Measurements from ENCODE around the gene MRPL48.

MRPL48 gene

DNA sequence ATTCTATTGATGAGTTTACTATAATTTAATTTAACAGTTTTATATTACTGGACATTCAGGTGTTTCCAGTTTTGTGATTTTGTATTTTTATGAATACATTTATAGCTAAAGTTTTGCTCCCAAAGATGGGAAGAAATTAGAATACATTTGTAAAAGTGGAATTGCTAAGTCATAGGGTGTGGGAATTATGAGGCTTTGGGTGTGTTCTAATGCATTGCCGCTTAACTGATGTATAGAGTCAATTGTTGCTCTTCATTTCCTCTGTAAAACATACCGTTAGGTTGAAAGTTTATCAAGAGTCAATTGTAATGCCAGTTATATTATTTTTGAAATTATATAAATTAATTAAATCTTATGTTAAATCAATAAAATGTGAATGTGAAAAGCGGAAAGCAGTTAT, 105.4 kb downstream of the MRPL48 start:
- TF ChIP-seq, protein P1, sequence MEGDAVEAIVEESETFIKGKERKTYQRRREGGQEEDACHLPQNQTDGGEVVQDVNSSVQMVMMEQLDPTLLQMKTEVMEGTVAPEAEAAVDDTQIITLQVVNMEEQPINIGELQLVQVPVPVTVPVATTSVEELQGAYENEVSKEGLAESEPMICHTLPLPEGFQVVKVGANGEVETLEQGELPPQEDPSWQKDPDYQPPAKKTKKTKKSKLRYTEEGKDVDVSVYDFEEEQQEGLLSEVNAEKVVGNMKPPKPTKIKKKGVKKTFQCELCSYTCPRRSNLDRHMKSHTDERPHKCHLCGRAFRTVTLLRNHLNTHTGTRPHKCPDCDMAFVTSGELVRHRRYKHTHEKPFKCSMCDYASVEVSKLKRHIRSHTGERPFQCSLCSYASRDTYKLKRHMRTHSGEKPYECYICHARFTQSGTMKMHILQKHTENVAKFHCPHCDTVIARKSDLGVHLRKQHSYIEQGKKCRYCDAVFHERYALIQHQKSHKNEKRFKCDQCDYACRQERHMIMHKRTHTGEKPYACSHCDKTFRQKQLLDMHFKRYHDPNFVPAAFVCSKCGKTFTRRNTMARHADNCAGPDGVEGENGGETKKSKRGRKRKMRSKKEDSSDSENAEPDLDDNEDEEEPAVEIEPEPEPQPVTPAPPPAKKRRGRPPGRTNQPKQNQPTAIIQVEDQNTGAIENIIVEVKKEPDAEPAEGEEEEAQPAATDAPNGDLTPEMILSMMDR (IDR thresholded peaks at IDR 0.05; ENCODE audit: low read depth, low read length), result no peak
- DNase-seq (ENCODE audit: extremely low read depth, low read depth), result no peak

DNA sequence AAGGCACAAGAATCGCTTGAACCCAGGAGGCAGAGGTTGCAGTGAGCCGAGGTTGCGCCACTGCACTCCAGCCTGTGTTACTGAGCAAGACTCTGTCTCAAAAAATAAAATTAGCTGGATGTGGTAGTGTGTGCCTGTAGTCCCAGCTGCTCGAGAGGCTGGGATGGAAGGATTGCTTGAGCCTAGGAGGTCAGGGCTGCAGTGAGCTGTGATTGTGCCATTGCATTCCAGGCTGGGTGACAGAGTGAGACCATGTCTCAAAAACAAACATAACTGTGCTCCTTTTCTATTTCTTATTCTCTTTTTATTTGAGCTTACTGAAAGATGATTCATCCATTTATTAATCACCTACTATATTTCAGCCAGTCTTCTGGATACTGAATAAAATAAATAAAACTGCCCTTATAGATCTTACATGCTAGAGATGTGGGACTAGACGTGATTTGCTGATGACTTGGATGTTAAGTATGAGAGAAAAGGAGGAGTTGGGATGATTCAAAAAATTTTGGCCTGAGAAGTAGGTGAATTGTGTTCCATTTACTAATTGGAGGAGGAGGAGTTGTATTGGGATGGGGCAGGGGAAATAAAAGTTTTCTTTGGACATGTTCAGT, 107.2 kb downstream of the MRPL48 start:
- TF ChIP-seq, protein P1 (IDR thresholded peaks at IDR 0.05; ENCODE audit: low read depth, low read length), result no peak
- no peak for DNase-seq (ENCODE audit: extremely low read depth, low read depth)

DNA sequence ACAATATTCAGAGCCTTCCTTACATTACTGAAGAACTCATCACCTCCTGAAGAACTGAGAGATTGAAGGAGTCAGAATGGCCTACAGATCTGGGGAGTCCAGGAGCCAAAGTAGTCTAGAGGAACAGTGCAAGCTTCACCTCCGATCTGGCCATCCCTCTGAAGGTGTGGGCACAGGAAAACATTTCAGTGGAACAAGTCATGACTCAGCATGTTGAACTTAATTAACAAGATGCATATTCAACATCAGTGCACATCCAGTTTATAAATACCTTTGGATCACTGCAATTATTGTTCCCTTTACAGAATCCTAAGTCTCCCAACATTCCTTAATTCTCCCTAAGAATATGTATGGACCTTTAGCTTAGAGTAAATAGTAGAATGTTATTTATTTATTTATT, 114.6 kb downstream of the MRPL48 start:
- no peak for DNase-seq (ENCODE audit: extremely low read depth, low read depth)
- TF ChIP-seq, protein P1 (IDR thresholded peaks at IDR 0.05; ENCODE audit: low read depth, low read length), result no peak

DNA sequence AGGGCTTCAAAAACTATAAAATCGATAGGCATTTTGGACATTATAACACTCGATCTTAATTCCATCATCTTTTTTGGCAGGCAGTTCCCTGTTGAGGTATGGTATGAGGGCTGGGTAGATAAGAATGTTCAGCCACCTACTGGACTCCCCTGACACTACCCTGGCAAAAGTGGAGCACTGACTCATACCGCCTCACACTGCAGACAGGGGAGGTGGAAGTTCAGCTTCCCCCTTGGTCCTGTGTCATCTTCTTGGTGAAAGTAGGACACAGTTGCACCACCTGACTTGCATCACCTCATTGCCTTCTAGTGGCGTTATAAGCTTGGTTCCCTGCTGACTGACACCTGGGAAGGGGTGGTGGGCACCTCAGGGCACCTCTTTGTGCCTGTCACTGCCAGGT, 119.5 kb downstream of the MRPL48 start:
- DNase-seq (ENCODE audit: extremely low read depth, low read depth), result no peak
- TF ChIP-seq, protein P1 (IDR thresholded peaks at IDR 0.05; ENCODE audit: low read depth, low read length), result no peak

DNA sequence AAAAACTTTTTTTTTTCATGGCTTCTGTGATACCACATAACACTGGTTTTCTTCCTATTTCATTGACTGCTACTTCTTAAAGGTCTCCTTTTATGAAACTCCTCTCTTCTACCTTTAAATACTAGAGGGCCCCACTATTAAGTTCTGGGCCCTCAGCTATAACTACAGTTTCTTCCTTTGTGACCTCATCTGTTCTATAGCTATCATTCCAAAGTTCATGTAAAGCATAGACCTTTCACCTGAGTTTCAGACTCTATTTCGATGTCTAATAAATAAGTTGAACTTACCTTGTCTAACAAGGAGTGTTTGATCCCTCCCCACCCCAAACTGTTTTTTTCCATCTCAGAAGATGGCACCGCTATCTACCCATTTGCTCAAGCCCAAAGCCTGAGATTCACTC, 124.4 kb downstream of the MRPL48 start:
- TF ChIP-seq, protein P1 (IDR thresholded peaks at IDR 0.05; ENCODE audit: low read depth, low read length), result no peak
- DNase-seq (ENCODE audit: extremely low read depth, low read depth), result no peak

DNA sequence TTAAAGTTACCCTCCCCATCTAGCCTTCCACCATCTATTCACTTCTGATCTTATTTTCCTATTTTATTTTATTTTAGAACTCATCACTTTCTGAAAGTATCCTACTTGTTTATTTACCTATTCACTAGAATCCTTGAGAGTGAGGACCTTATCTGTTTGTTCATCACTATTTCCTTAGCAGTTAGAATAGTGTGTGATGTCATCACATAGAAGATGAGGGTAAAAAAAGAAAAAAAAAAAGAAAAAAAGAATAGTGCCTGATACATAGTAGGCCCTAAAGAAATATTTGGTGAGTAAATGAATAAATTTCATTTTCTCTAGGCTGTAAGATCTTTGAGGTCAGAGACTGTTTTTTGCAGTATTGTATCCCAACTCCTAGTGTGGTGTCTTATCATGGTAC, 125.8 kb downstream of the MRPL48 start:
- DNase-seq (ENCODE audit: extremely low read depth, low read depth), result no peak
- TF ChIP-seq, protein P1 (IDR thresholded peaks at IDR 0.05; ENCODE audit: low read depth, low read length), result no peak

DNA sequence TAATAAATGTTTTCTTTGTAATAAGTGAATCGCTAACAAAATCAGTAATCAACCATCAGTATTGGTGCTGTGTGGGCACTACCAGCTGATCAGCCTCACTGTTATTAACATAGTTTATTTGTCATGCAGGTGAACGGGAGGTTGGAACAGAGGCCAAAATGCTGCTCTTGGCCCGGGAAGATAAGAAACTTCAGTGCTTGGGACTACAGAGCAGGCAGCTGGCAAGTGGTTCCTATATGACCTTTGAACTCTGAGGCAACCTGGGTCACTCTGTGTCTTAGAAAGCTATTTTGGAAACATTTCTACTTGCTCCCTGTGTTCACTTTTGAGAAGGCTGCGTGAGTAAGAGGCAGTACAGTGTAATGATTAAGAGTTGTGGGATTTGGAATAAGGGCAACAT, 126.6 kb downstream of the MRPL48 start:
- DNase-seq (ENCODE audit: extremely low read depth, low read depth), result no peak
- TF ChIP-seq, protein P1 (IDR thresholded peaks at IDR 0.05; ENCODE audit: low read depth, low read length), result no peak
